KBM-7 (cell line): ENCODE measurements around the gene SELENOP.

Experiments
- DNase-seq: peaks from one replicate; pipeline ENCODE4 v3.0.0-alpha.2; 2015
- in situ Hi-C: fragments of 300-500 bp; cut with MboI; formaldehyde crosslinking; loops from 2 replicates; pipeline ENCODE4 v1.14.3; 2020; ENCODE audit warnings: low sequenced_read_pairs, low pct_unique_long_range_greater_than_20kb, mixed read lengths

SELENOP gene

GRCh38 chr5:42756606-42757601, 54.8 kb downstream of the SELENOP start, which contains the start of gene CCDC152:
TSS of gene CCDC152 (plus strand) at chr5:42756818. CDS start at chr5:42759122, 2,304 bp downstream.
- in situ Hi-C loops = no loop called here
- no peak for DNase-seq

- in situ Hi-C loops = no loop called here
- DNase-seq = no peak
Measured at GRCh38 chr5:42753099-42753498, 58.6 kb downstream of the SELENOP start.

GRCh38 chr5:42751044-42751443, 60.6 kb downstream of the SELENOP start:
- DNase-seq = no peak
- in situ Hi-C loops = no loop called here

GRCh38 chr5:42750507-42750906, 61.2 kb downstream of the SELENOP start:
- DNase-seq = no peak
- in situ Hi-C loops = no loop called here
